CD4-positive, alpha-beta T cell treated with Interleukin-17A for 1 hour (primary cell): ENCODE results near the gene DNASE1.
"Not testable (repeated sequence)": the region's sequence is repeated elsewhere in the genome, so short reads cannot be mapped to it uniquely, and the experiment has no call there.

ENCODE experiments used
- DNase-seq: peaks from one replicate; pipeline ENCODE4 v3.0.0-alpha.2; 2020

The DNASE1 gene

GRCh38 chr16:3654249-3654991, at the start of gene DNASE1:
DNASE1 (plus strand) TSS chr16:3654691; CDS start chr16:3655374, 683 bp downstream.
- DNase-seq: peak; percentile 55

DNA sequence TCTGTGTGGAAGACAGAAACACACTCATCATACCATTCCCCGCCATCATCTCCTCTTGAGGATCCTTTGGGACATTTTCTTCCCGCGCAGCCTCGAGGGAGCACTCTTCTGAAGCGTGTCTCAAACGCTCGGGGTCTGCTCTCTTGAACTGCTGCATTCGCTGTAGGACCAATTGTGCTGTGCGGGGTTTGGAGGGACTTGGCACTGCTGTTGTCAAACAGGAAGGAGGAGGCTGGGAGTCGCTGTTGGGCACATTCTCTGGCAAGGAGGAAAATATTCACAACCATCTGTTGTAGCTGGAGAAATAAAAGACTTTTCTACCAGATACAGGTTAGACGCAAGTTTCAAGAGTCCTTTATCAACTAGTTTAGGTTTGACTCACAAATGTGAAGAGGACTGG, 48.0 kb upstream of the DNASE1 start:
- no peak for DNase-seq

GRCh38 chr16:3607161-3607560, 47.3 kb upstream of the DNASE1 start:
- DNase-seq: no peak

GRCh38 chr16:3607634-3608033, 46.9 kb upstream of the DNASE1 start:
- no peak for DNase-seq

GRCh38 chr16:3608069-3608468, 46.4 kb upstream of the DNASE1 start:
- DNase-seq: no peak

GRCh38 chr16:3608976-3609375, 45.5 kb upstream of the DNASE1 start:
- DNase-seq: not testable (repeated sequence)

DNA sequence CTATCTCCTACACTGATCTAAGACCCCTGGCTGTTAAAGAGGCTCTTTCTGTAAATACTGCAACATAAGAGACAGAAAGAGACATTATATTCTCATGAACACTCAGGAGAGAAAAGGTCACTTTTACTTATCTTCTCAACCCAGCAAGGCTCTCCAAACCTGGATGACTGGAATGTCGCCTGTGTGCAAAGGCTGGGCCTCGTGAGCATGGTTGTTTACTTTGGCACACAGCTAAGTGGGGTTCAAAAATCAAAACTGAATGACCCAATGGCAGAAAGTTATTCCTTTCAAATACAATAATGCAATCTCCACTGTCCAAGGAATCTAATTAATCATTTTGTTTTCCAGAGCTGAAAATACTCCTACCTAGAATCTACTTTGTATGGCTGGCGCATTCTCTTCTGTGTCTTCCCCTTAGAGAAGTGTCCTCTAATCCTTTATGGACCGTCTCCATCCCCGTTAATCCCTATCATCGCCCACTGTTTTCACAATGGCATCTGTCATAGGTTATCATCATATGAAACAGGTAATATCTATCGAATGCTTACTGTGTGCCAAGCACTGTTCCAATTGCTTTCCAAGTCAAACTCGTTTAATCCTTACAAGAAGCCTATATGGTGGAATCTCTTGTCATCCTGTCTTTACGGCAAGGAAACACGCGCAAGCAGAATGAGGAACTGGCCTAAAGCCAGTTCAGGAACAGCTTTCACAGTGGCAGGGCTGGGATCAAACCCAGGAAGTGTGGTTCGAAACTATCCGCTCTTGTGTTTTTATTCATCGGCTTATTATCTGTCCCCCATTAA, 44.4 kb upstream of the DNASE1 start:
- DNase-seq: no peak

GRCh38 chr16:3610698-3611145, 43.8 kb upstream of the DNASE1 start:
- no peak for DNase-seq

- DNase-seq: peak; percentile 91
Measured at GRCh38 chr16:3611146-3611975, 43.1 kb upstream of the DNASE1 start, which contains the start of gene SLX4. SLX4 (minus strand) TSS chr16:3611606; CDS start chr16:3608964, 2,642 bp downstream.

DNA sequence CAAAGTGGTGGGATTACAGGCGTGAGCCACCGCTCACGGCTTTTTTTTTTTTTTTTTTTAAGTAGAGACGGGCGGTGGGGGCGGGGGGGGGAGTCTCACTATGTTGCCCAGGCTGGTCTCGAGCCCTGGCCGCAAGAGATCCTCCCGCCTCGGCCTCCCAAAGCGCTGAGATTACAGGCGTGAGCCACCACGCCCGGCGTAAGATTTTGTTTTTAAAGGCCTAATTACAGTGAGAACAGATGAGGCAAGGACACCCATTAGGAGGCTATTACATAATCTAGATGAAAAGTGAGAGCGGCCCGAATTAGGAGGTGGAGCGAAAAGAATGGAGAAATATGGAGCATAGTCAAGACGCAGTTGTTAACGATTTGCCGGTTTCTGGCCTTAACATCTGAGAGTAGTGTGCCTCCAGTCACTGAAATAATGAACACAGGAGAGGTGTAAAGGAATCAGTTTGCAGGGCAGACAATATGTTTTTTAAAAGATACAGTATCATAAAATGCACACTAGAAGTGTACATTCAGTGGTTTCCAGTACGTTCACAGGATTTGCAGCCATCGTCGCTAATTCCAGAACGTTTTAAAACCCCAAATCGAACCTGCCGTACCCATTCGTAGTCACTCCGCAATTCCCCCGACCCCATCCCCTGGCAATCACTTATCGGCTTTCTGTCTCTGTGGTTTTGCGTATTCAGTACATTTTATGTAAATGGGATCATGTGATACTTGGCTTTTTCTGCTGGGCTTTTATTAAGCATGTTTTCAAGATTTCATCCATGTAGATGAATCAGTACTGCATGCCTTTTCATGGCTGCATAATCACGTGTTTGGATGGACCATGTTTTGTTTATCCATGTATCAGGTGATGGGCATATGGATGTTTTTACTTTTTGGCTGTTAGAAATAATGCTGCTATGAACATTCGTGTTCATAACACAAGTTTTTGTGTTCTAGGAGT, 41.7 kb upstream of the DNASE1 start:
- no peak for DNase-seq

DNA sequence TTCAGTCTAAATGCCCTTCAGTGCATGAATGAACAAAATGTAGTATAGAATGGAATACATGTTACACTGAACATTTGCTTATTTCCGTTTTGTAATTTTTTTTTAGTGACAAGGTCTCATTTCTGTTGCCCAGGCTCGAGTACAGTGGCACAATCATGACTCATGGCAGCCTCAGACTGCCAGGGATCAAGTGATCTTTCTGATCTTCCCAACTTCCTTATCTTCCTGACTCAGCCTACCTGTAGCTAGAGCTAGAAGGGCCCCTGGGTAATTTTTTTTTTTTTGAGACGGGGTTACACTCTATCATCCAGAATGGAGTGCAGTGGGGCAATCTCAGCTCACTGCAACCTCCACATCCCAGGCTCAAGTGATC, 35.7 kb upstream of the DNASE1 start:
- DNase-seq: no peak

- DNase-seq: no peak
Measured at GRCh38 chr16:3623642-3624041, 30.8 kb upstream of the DNASE1 start.

DNA sequence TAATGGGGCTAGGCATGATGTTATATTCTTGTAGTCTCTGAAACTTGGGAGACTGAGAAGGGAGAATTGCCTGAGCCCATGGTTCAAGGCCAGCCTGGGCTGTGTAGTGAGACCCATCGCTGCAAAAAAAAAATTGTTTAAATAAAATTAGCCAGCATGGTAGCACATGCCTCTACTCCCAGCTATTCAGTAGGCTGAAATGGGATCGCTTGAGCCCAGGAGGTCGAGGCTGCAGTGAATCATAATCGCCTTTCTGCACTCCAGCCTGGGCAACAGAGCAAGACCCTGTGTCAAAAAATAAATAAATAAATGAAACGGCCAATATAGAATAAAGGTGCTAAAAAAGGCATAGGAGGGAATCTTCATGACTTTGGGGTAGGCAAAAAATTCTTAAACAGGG, 29.2 kb upstream of the DNASE1 start:
- no peak for DNase-seq

- peak; percentile 39 for DNase-seq
Measured at GRCh38 chr16:3625911-3626732, 28.4 kb upstream of the DNASE1 start.

DNA sequence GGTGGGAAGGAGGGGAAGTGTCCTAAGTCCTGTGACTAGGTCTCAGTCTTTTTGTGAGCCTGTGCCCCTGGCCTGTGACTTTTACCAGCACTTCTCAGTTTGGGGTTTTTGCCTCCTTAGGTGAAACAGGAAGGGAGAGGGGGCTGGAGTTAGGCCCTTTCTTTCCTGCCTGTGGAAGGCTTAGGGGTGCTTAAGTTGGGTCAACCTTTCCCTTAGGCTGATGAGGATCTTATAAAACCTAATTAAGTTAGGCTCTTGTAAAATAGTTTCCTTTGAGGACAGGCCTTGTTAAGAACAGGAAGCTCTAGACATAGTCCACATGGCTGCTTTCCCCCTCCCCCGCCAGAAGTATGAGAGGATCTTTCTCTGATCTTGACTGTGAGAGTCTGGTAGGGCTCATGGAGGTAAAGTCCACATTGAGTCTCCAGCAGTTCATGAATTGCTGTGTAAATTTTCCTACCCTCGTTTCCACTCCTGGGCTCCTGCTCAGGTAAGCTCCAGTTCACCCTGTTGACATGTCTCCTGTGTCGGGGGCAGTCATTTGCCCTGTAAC, 17.0 kb upstream of the DNASE1 start:
- DNase-seq: peak; percentile 23

DNA sequence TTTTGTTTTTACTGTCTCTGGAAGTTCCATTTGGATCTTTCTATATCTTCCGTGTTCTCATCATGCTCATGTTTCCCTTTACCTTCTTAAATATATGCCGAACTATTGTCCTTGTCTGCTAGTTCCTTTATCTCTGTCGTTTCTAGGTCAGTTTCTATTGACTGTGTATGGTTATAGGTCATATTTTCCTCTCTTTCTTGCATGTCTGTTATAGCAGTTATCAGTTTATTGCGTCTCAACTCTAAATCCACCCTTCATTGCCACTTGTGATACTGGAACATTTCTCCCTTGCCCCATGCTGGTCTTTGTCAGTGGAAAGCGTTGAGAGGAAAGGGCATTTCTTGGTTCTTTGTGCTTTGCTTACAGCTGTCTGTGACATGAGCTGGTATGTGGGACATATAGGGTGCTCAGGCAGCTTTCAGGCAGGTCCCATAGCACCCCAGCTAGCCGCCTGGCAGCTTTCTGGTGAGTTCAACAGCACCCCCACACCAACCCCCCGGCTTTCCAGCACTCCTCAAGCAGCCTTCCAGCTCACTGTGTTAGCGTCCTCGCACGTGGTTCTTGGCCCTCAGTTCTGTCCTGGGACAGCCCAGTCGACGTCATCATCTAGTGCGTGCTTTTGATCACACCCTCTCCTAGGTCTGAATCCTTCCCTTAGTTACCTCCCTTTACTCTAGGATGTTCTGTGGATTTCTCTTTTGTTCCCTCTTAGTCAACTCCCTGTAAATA, 15.4 kb upstream of the DNASE1 start:
- DNase-seq: no peak

DNA sequence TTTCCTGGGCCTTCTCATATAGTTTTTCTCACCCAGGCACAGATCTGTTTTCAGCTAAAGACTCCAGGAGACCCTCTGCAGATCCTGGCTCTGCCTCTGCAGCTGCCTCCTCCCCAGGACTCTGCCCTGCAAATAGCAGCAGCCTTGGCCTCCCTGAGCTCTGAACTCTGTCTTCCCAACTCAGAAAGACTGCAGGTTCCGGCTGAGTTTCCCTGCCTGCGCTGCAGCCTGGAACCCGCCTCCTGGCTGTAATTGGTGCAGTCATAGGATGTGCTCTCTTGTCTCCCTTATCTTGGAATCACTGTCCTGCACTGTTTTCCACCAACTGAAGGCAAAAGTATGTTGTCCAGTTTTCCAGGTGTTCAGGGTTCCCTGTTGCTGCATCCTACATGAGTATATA, 14.3 kb upstream of the DNASE1 start:
- DNase-seq: no peak

- DNase-seq: no peak
Measured at GRCh38 chr16:3640632-3641501, 13.6 kb upstream of the DNASE1 start.

DNA sequence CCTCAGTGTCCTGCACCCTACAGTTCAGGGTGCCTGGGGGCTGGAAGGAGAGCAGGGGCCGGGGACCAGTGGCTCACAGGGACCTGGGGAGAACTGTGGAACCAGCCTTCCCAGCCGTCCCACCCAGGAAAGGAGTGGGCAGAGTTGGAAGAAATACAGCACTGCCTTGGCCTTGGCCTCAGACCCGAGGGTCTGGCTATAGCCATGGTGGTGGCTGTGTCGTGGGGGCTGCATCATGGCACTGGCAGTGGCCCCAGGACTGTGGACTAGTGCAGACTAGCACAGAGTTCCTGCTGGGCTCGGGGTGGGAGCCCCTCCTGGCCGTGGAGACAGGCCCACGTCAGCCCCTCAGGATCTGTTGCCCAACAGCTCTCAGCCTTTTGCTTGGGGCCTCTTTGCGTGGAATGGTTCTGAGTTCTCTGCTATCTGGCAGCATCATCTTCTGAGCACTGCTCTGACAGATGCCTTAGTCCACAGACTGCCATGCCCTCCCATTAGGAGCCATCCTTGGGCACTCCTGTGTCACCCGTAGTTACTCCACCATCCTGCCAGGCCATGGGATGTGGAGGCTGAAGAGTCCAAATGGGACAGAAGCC, 12.6 kb upstream of the DNASE1 start:
- no peak for DNase-seq
